H1 (cell line): ENCODE results near the gene SLC9A5. TPM values are rescaled to one million over a fixed set of nuclear protein-coding genes. Genes with fewer than 3 reads are reported as not detected.

Source experiments
- CEBPB ChIP-seq: IDR thresholded peaks from 2 replicates; pipeline ENCODE4 v1.6.1; 2012; ENCODE audit warnings: low read depth, low read length
- E2F6 ChIP-seq: IDR thresholded peaks from 2 replicates; pipeline ENCODE4 v1.6.1; 2012; ENCODE audit warnings: inconsistent platforms
- SUZ12 ChIP-seq: fragments of 200-600 bp; sonication (generic); IDR thresholded peaks from 2 replicates; pipeline ENCODE4 v1.6.1; 2012; ENCODE audit warnings: mild to moderate bottlenecking, inconsistent platforms, low read length, moderate library complexity, mixed read lengths
- TAF1 ChIP-seq: IDR thresholded peaks from 2 replicates; pipeline ENCODE4 v1.6.1; 2011; ENCODE audit warnings: mild to moderate bottlenecking, low read depth, low read length
- polyA plus RNA-seq, 7 experiments: library from polyadenylated mRNA; depleted of rRNA in 3 of 7; stranded (reverse) in 5 of 7; unstranded in 2 of 7; fragments of >200 nt in 5 of 7; fragments of 200-250 nt in 2 of 7; gene quantifications; 1 replicate in 5 of 7; 2 replicates in 1 of 7; 4 replicates in 1 of 7; pipeline versions ENCODE4 v1.2.1 to v1.2.3, GENCODE V29; 2011 to 2013; ENCODE audit warnings: missing spikeins in 2 of 7, mixed read lengths in 2 of 7
- total RNA-seq: library from RNA; stranded (reverse); fragmentation: NEBNext Ultra II Directional; extraction: Animal tissue kit (Norgen Biotek cat#: 25700); gene quantifications from 2 replicates; pipeline ENCODE4 v1.2.1, GENCODE V29; 2021

The SLC9A5 gene
- total and polyA plus RNA-seq, 2 of the 8 experiments (the other 6 are each of a cell fraction or from before 2014, with no cell fraction given), result 7.9 to 8.6 TPM

- TF ChIP-seq SUZ12, result no peak
- TF ChIP-seq E2F6, result no peak
- TF ChIP-seq TAF1, result no peak
- TF ChIP-seq CEBPB, result no peak
Observed at GRCh38 chr16:67252609-67253497, 4.1 kb downstream of the SLC9A5 start (continued).
